OCI-LY3 (cell line): ENCODE results near the gene DNMT3A.

Experiments used
- H2AFZ ChIP-seq: fragments of 200-600, 300-600 bp; shearing (Covaris generic); 2 replicates; pipeline ENCODE4 v1.6.0; 2014; ENCODE audit warnings: antibody characterized with exemption, low read depth, low read length
- H3K27ac ChIP-seq: fragments of 200-600, 300-600 bp; sonication (generic); 2 replicates; pipeline ENCODE4 v1.5.1; 2014; ENCODE audit warnings: mild to moderate bottlenecking, low read length, moderate library complexity, mixed read lengths
- H3K27me3 ChIP-seq: fragments of 200-600, 300-600 bp; sonication (generic); 2 replicates; pipeline ENCODE4 v1.6.1; 2014; ENCODE audit warnings: low read depth, low read length, mixed read lengths
- H3K36me3 ChIP-seq: fragments of 200-600, 300-600 bp; sonication (generic); replicated peaks from 2 replicates; pipeline ENCODE3; 2014; ENCODE audit warnings: low read depth, low read length, mixed read lengths
- H3K4me1 ChIP-seq: fragments of 300-600, 200-600 bp; sonication (generic); 2 replicates; pipeline ENCODE4 v1.6.1; 2014; ENCODE audit warnings: low read length, mixed read lengths
- H3K4me2 ChIP-seq: fragments of 200-600, 300-600 bp; sonication (generic); 2 replicates; pipeline ENCODE4 v1.6.1; 2014; ENCODE audit warnings: low read length, mixed read lengths
- H3K4me3 ChIP-seq: fragments of 300-600, 200-600 bp; sonication (generic); 2 replicates; pipeline ENCODE4 v1.5.1; 2014; ENCODE audit warnings: antibody characterized with exemption, mild to moderate bottlenecking, low read length, moderate library complexity
- H3K79me2 ChIP-seq: fragments of 300-600, 200-600 bp; shearing (Covaris generic); 2 replicates; pipeline ENCODE4 v1.6.1; 2014; ENCODE audit warnings: mild to moderate bottlenecking, low read length, mixed read lengths
- H3K9ac ChIP-seq: fragments of 300-600, 200-600 bp; shearing (Covaris generic); 2 replicates; pipeline ENCODE4 v1.6.0; 2014; ENCODE audit warnings: mild to moderate bottlenecking, low read length, moderate library complexity
- H3K9me3 ChIP-seq: fragments of 200-600, 300-600 bp; shearing (Covaris generic); 2 replicates; pipeline ENCODE4 v1.6.1; 2014; ENCODE audit warnings: low read length, mixed read lengths; ENCODE audit not compliant: insufficient read depth
- H4K20me1 ChIP-seq: fragments of 200-600, 300-600 bp; sonication (generic); 2 replicates; pipeline ENCODE4 v1.6.1; 2016; ENCODE audit warnings: low read length, mixed read lengths; ENCODE audit not compliant: insufficient read depth
- EZH2phosphoT487 ChIP-seq: fragments of 200-600 bp; shearing (Covaris generic); IDR thresholded peaks from 2 replicates; pipeline ENCODE4 v1.6.1; 2018; ENCODE audit warnings: antibody characterized with exemption, mixed run types, low read depth
- TF ChIP-seq, protein P1 (sequence below): fragments of 200-600, 300-600 bp; sonication (generic); IDR thresholded peaks from 2 replicates; pipeline ENCODE4 v1.5.1; 2014; ENCODE audit warnings: antibody characterized with exemption, low read length, low read depth

The DNMT3A gene

DNA sequence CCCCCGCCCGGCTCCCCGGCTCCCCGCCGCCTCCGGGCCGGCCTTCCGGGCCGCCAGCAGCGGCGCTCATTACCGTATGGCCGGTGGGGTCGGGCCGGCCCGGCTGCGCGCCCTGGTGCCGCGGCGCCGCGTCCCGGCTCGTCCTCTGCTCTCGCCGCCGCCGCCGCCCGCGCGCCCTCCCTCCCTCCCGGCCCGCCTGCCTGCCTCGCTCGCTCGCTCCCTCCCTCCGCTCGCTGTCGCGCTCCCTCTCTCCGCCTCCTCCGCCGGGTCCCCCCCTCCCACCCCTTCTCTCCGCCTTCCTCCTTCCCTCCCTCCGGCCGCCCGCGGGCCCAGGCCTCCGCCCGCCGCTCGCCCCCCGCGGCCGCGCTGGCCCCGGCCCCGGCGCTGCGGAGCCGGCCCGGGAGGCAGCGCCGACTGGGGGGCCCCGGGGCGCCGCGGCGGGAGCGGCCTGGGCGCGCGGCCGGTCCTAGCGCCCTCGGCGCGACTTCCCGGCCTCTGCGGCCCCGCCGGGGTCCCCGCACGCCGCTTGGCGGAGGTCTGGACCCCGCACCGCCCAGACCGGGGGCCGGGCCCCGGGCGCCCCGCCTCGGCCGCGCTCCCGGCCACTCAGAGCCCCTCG is at the start of gene DNMT3A:
Gene DNMT3A (minus strand): TSS at position 173 of the 619 bp plus-strand sequence. CDS start 27,941 bp downstream, outside the sequence.
- Histone ChIP-seq H3K27ac (peak within 1 kb of the TSS; percentile 56), H3K4me2 (peak within 1 kb of the TSS; percentile 97), H3K4me3 (peak within 1 kb of the TSS; percentile 98), H3K4me1 (peaks cover 6% of the 10 kb centered on the region), H3K9me3 (no peaks in the 10 kb centered on the region), H3K36me3 (no peaks in the 10 kb centered on the region), H4K20me1 (peaks cover 26% of the 10 kb centered on the region), H3K27me3 (peaks cover 16% of the 10 kb centered on the region), H3K9ac (peak within 1 kb of the TSS; percentile 93), H3K79me2 (no peaks in the 10 kb centered on the region), H2AFZ (no peak within 1 kb of the TSS)
- no peak for TF ChIP-seq EZH2phosphoT487
- TF ChIP-seq, protein P1, sequence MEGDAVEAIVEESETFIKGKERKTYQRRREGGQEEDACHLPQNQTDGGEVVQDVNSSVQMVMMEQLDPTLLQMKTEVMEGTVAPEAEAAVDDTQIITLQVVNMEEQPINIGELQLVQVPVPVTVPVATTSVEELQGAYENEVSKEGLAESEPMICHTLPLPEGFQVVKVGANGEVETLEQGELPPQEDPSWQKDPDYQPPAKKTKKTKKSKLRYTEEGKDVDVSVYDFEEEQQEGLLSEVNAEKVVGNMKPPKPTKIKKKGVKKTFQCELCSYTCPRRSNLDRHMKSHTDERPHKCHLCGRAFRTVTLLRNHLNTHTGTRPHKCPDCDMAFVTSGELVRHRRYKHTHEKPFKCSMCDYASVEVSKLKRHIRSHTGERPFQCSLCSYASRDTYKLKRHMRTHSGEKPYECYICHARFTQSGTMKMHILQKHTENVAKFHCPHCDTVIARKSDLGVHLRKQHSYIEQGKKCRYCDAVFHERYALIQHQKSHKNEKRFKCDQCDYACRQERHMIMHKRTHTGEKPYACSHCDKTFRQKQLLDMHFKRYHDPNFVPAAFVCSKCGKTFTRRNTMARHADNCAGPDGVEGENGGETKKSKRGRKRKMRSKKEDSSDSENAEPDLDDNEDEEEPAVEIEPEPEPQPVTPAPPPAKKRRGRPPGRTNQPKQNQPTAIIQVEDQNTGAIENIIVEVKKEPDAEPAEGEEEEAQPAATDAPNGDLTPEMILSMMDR = no peak

DNA sequence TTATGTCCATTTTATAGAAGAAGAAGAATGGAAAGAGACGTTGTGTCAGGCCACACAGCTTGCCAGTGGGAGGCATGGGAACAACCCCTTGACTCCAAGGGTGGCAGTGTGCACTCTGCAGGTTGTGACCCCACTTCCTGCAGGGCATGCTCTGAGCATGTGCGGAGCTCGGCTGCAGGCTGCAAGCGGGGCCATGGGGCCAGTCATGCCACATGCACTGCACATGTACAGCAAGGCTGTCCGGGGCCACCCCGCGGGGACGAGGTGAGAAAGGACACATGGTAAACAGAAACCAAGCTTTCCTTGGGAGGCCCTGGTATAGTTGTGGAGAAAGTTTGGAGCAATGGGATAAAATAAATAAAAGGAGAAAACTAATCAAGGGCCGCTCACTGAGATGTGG is 47.4 kb upstream of the DNMT3A start:
- Histone ChIP-seq H3K4me2 (no peak overlapping the region), H3K4me3 (no peak overlapping the region), H3K9me3 (no peaks in the 10 kb centered on the region), H3K36me3 (no peaks in the 10 kb centered on the region), H4K20me1 (no peaks in the 10 kb centered on the region), H3K27me3 (no peaks in the 10 kb centered on the region), H3K79me2 (no peaks in the 10 kb centered on the region), H3K27ac (no peak overlapping the region), H3K4me1 (no peaks in the 10 kb centered on the region), H2AFZ (no peak overlapping the region), H3K9ac (no peak overlapping the region)
- TF ChIP-seq EZH2phosphoT487 = no peak
- TF ChIP-seq, protein P1 = no peak

DNA sequence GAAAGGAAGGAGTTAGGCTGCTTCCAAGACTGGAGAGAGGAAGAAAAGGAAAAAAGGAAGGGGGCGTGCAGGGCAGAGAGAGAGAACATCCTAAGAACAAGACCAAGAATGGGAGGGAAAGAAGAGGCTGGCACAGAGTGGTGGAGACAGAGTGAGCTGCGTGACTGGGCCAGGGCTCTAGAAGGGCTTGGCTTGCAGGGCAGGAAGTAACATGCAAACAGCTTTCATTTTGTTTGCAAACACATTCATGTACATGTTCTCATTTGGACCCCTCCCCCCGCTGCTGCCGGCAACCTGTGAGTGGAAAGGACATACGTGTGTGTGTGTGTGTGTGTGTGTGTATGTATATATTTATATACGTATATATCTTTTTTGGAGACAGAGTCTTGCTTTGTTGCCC is 46.8 kb upstream of the DNMT3A start:
- no peaks in the 10 kb centered on the region for H3K4me1 ChIP-seq
- no peaks in the 10 kb centered on the region for H3K36me3 ChIP-seq
- no peak overlapping the region for H2AFZ ChIP-seq
- TF ChIP-seq, protein P1 = no peak
- no peak for TF ChIP-seq EZH2phosphoT487
- no peak overlapping the region for H3K9ac ChIP-seq
- H3K27me3 ChIP-seq = no peaks in the 10 kb centered on the region
- H3K4me3 ChIP-seq = no peak overlapping the region
- no peaks in the 10 kb centered on the region for H3K9me3 ChIP-seq
- H3K27ac ChIP-seq = no peak overlapping the region
- H3K4me2 ChIP-seq = no peak overlapping the region
- H4K20me1 ChIP-seq = no peaks in the 10 kb centered on the region
- no peaks in the 10 kb centered on the region for H3K79me2 ChIP-seq

DNA sequence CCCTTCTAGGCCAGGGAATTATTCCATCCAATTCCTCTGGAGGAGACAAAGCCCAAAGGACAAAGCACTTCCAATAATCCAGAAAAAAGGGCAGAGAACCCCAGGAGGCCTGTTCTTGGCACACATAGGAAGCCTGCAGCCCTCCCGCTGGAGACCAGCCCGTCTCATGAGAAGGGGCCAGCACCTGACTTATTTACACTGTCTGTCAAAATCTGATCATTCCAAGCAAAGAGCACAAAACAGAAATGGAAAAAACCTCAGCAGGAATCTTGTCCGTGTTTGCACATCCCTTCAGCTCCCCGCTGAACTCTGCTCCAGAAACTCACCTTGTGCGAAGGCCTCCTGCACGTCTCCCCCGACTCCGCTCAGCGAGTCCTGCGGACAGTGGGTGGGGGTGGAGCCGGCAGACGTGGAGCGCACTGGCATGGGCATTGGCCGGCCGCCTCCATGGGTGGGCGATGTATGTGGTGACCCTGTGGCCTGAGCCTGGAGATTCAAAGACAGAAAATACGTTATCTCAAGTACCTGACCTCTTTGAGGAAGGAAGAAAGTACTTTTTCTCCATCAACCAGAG is 46.2 kb upstream of the DNMT3A start:
- H3K27ac ChIP-seq = no peak overlapping the region
- H3K79me2 ChIP-seq = no peaks in the 10 kb centered on the region
- no peaks in the 10 kb centered on the region for H3K27me3 ChIP-seq
- no peaks in the 10 kb centered on the region for H3K9me3 ChIP-seq
- no peaks in the 10 kb centered on the region for H3K36me3 ChIP-seq
- H3K4me1 ChIP-seq = no peaks in the 10 kb centered on the region
- H2AFZ ChIP-seq = no peak overlapping the region
- TF ChIP-seq, protein P1 = no peak
- no peak for TF ChIP-seq EZH2phosphoT487
- H4K20me1 ChIP-seq = no peaks in the 10 kb centered on the region
- no peak overlapping the region for H3K9ac ChIP-seq
- no peak overlapping the region for H3K4me2 ChIP-seq
- H3K4me3 ChIP-seq = no peak overlapping the region
